ENCODE results near the gene PIP4K2B. TPM values are rescaled to one million over a fixed set of nuclear protein-coding genes. Genes with fewer than 3 reads are reported as not detected.

PIP4K2B gene
- total RNA-seq, 1 experiment from 2014 or later: 25.5 TPM

DNA sequence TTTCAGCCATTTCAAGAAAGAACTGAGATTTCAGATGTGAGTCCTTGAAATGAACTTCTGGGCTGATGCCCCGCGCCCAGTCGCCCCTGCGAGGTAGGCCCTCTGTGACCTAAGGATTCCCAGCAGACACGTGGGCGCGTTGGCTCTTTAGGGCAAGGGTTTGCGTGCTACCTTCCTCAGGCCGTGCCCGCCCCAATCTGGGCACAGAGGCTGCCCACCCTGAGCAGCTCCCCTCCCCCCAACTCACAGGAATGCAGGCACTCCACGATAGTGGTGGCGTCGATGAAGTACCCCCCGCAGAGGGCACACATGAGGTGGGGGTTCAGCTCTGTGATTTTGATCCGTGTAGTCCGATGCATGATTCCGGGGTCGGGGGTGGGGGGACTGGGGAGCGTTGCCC is 59.3 kb downstream of the PIP4K2B start:
- DNase-seq: no peak
- H3K4me2 ChIP-seq (ENCODE audit: low read length): no peak overlapping the region
- no peaks in the 10 kb centered on the region; the same call in 1 of the 2 replicates for H3K36me3 ChIP-seq (ENCODE audit: low read depth, low read length)
- H3K79me2 ChIP-seq (ENCODE audit: low read length): peaks cover 44% of the 10 kb centered on the region
- no peaks in the 10 kb centered on the region for H3K9me2 ChIP-seq (replicated peaks; ENCODE audit: low read length)
- TF ChIP-seq EZH2phosphoT487 (IDR thresholded peaks at IDR 0.05; ENCODE audit: borderline replicate concordance, low read length) (no peak), EZH2 (IDR thresholded peaks at IDR 0.05; ENCODE audit: low read length, unreplicated experiment) (no peak)
- TF ChIP-seq, protein P1, sequence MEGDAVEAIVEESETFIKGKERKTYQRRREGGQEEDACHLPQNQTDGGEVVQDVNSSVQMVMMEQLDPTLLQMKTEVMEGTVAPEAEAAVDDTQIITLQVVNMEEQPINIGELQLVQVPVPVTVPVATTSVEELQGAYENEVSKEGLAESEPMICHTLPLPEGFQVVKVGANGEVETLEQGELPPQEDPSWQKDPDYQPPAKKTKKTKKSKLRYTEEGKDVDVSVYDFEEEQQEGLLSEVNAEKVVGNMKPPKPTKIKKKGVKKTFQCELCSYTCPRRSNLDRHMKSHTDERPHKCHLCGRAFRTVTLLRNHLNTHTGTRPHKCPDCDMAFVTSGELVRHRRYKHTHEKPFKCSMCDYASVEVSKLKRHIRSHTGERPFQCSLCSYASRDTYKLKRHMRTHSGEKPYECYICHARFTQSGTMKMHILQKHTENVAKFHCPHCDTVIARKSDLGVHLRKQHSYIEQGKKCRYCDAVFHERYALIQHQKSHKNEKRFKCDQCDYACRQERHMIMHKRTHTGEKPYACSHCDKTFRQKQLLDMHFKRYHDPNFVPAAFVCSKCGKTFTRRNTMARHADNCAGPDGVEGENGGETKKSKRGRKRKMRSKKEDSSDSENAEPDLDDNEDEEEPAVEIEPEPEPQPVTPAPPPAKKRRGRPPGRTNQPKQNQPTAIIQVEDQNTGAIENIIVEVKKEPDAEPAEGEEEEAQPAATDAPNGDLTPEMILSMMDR (conservative IDR thresholded peaks at IDR 0.05; ENCODE audit: low read depth, low read length): no peak
- no peak overlapping the region for H3K9ac ChIP-seq (ENCODE audit: low read length)
- H3K9me3 ChIP-seq (ENCODE audit: low read length): no peaks in the 10 kb centered on the region
- no TSS peak for BruUV-seq (replicated peaks)
- ChIA-PET CTCF (no interaction called here), POLR2A (ENCODE audit: unreplicated experiment) (no interaction called here)
- H4K20me1 ChIP-seq (ENCODE audit: low read length): peaks cover 4% of the 10 kb centered on the region; the same call in 1 of the 2 replicates
- no peaks in the 10 kb centered on the region for H3K27me3 ChIP-seq (ENCODE audit: low read length)
- intact Hi-C loops (cut with micrococcal nuclease): no loop called here
- H2AFZ ChIP-seq (ENCODE audit: low read length): no peak overlapping the region
- H3F3A ChIP-seq (ENCODE audit: low read length, unreplicated experiment): no peaks in the 10 kb centered on the region
- H3K4me1 ChIP-seq (ENCODE audit: insufficient read depth, low read length): no peaks in the 10 kb centered on the region
- H3K27ac ChIP-seq (ENCODE audit: low read length): no peak overlapping the region
- H3K4me3 ChIP-seq (ENCODE audit: low read length): no peak overlapping the region
- ATAC-seq: no peak

DNA sequence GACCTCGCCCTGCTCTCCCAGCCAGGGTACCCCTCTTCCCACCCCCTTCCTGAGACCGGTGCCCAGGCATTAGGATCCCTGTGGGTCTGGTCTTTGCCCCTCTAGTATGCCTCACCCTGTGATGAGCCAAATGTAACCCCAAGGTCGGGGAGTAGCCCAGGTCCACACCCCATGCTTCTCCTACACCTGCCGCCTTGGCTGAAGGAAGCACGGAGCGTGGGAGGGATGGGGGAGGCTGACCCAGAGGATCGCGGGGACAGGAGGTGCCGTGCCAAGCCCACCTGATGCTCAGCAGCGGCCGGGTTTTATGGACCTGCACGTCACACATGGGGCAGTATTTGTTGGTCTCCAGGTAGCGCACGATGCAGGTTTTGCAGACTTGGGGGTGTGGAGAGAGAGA is 60.1 kb downstream of the PIP4K2B start:
- Histone ChIP-seq H3K4me2 (ENCODE audit: low read length) (no peak overlapping the region), H3K9me3 (ENCODE audit: low read length) (no peaks in the 10 kb centered on the region), H3K9ac (ENCODE audit: low read length) (no peak overlapping the region), H4K20me1 (ENCODE audit: low read length) (peaks cover 7% of the 10 kb centered on the region; the same call in 1 of the 2 replicates), H3K9me2 (replicated peaks; ENCODE audit: low read length) (no peaks in the 10 kb centered on the region), H2AFZ (ENCODE audit: low read length) (no peak overlapping the region), H3K27me3 (ENCODE audit: low read length) (no peaks in the 10 kb centered on the region), H3K79me2 (ENCODE audit: low read length) (peaks cover 36% of the 10 kb centered on the region), H3K4me3 (ENCODE audit: low read length) (no peak overlapping the region), H3K27ac (ENCODE audit: low read length) (no peak overlapping the region), H3K36me3 (ENCODE audit: low read depth, low read length) (no peaks in the 10 kb centered on the region; the same call in 1 of the 2 replicates), H3K4me1 (ENCODE audit: insufficient read depth, low read length) (no peaks in the 10 kb centered on the region), H3F3A (ENCODE audit: low read length, unreplicated experiment) (no peaks in the 10 kb centered on the region)
- CTCF ChIA-PET: no interaction called here
- TF ChIP-seq EZH2phosphoT487 (IDR thresholded peaks at IDR 0.05; ENCODE audit: borderline replicate concordance, low read length) (no peak), EZH2 (IDR thresholded peaks at IDR 0.05; ENCODE audit: low read length, unreplicated experiment) (no peak)
- TF ChIP-seq, protein P1 (conservative IDR thresholded peaks at IDR 0.05; ENCODE audit: low read depth, low read length): no peak
- ATAC-seq (no peak), DNase-seq (no peak)
- POLR2A ChIA-PET (ENCODE audit: unreplicated experiment): no interaction called here
- BruUV-seq (replicated peaks): no TSS peak
- intact Hi-C loops (cut with micrococcal nuclease): no loop called here

DNA sequence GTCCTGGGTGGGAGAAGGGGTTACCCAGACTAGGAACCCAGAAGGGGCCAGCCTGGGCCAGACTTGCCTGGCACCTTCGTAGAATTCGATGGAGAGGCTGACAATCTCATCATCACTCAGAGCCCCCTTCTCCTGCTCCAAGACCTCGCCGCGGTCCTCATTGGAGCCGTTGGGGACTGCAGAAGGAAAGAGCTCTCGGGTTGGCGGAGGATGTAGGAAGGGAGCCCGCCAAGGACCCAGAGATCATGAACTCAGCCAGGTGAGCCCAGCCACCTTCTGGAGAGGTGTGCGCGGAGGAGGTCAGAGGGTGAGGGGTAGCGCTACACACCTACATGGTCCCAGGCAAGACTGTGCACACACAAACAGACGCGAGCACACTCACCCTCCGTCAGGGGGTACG is 60.7 kb downstream of the PIP4K2B start:
- Histone ChIP-seq H3K9ac (ENCODE audit: low read length) (no peak overlapping the region), H3K4me3 (ENCODE audit: low read length) (no peak overlapping the region), H3K36me3 (ENCODE audit: low read depth, low read length) (no peaks in the 10 kb centered on the region; the same call in 1 of the 2 replicates), H4K20me1 (ENCODE audit: low read length) (peaks cover 7% of the 10 kb centered on the region; the same call in 1 of the 2 replicates), H3K27me3 (ENCODE audit: low read length) (no peaks in the 10 kb centered on the region), H3K27ac (ENCODE audit: low read length) (no peak overlapping the region), H3F3A (ENCODE audit: low read length, unreplicated experiment) (no peaks in the 10 kb centered on the region), H3K9me3 (ENCODE audit: low read length) (no peaks in the 10 kb centered on the region), H3K4me1 (ENCODE audit: insufficient read depth, low read length) (no peaks in the 10 kb centered on the region), H3K9me2 (replicated peaks; ENCODE audit: low read length) (no peaks in the 10 kb centered on the region), H2AFZ (ENCODE audit: low read length) (no peak overlapping the region), H3K79me2 (ENCODE audit: low read length) (peaks cover 30% of the 10 kb centered on the region), H3K4me2 (ENCODE audit: low read length) (no peak overlapping the region)
- TF ChIP-seq, protein P1 (conservative IDR thresholded peaks at IDR 0.05; ENCODE audit: low read depth, low read length): no peak
- TF ChIP-seq EZH2 (IDR thresholded peaks at IDR 0.05; ENCODE audit: low read length, unreplicated experiment): no peak
- TF ChIP-seq EZH2phosphoT487 (IDR thresholded peaks at IDR 0.05; ENCODE audit: borderline replicate concordance, low read length): no peak
- ChIA-PET CTCF (no interaction called here), POLR2A (ENCODE audit: unreplicated experiment) (no interaction called here)
- intact Hi-C loops (cut with micrococcal nuclease): no loop called here
- no TSS peak for BruUV-seq (replicated peaks)
- DNase-seq (no peak), ATAC-seq (no peak)

Measured in PC-3 (cell line).